A549 (cell line): ENCODE measurements around the gene ATL3. TPM values are rescaled to one million over a fixed set of nuclear protein-coding genes. Genes with fewer than 3 reads are reported as not detected.

ENCODE experiments used
- ATAC-seq, 2 experiments: fragments of 200-7000 bp in 1 of 2; fragments of >200 bp in 1 of 2; cut with Nextera tagmentation in 1 of 2; cut with Tn5 transposase in 1 of 2; 3 replicates each; pipeline versions ENCODE4 v1.8.0 to v1.9.1; 2018 to 2020; ENCODE audit warnings: mild to moderate bottlenecking in 1 of 2, moderate library complexity in 1 of 2
- CTCF ChIA-PET: fragments of 300-600 bp; sonication (Branson Sonifier 250); formaldehyde crosslinking; extraction: SDS; loops from one replicate; lab custom pipeline; 2021; ENCODE audit warnings: antibody characterized with exemption, inconsistent platforms; lab: Yijun Ruan, JAX
- POLR2A ChIA-PET: fragments of 350-600 bp; formaldehyde crosslinking; extraction: SDS; loops from one replicate; lab custom pipeline; 2021; ENCODE audit warnings: antibody characterized with exemption, inconsistent platforms; lab: Yijun Ruan, JAX
- DNase-seq, 2 experiments: peaks; one replicate each; pipeline versions ENCODE4 v3.0.0 to v3.0.0-alpha.2; 2011 to 2016; ENCODE audit warnings: low read depth in 1 of 2, low spot score in 1 of 2
- FAIRE-seq: peaks from 2 replicates; lab custom pipeline; 2011; peaks lifted over from hg19 to GRCh38; lab: Jason Lieb, UNC
- H3K27ac ChIP-seq, 2 experiments: fragments of >200 bp; sonication (Bioruptor Twin); formaldehyde crosslinking; 3 replicates each; pipeline ENCODE4 v1.5.1; 2016 to 2017
- H3K4me1 ChIP-seq: fragments of >200 bp; sonication (Bioruptor Twin); formaldehyde crosslinking; 3 replicates; pipeline ENCODE4 v1.6.1; 2016
- H3K4me2 ChIP-seq: fragments of >200 bp; sonication (Bioruptor Twin); formaldehyde crosslinking; 3 replicates; pipeline ENCODE4 v1.6.1; 2016
- H3K4me3 ChIP-seq: fragments of >200 bp; sonication (Bioruptor Twin); formaldehyde crosslinking; 3 replicates; pipeline ENCODE4 v1.5.1; 2016
- H3K9me3 ChIP-seq: fragments of >200 bp; sonication (Bioruptor Twin); formaldehyde crosslinking; 3 replicates; pipeline ENCODE4 v1.6.1; 2016
- CBX2 ChIP-seq: fragments of 200-600 bp; sonication (generic); IDR thresholded peaks from 2 replicates; pipeline ENCODE4 v1.6.1; 2016; ENCODE audit warnings: low read depth, mild to moderate bottlenecking, borderline replicate concordance
- CBX8 ChIP-seq: fragments of 200-600 bp; sonication (generic); IDR thresholded peaks from 2 replicates; pipeline ENCODE4 v1.6.1; 2016
- CEBPB ChIP-seq, 2 experiments: fragments of >200 bp in 1 of 2; sonication (Bioruptor Twin) in 1 of 2; formaldehyde crosslinking in 1 of 2; IDR thresholded peaks; 2 replicates each; pipeline ENCODE4 v1.6.1; 2012 to 2016
- CHD2 ChIP-seq: fragments of 150-350 bp; IDR thresholded peaks from 2 replicates; pipeline ENCODE4 v1.6.1; 2014; ENCODE audit warnings: low read length; ENCODE audit not compliant: partially characterized antibody
- EP300 ChIP-seq, 2 experiments: fragments of >200 bp; sonication (Bioruptor Twin); formaldehyde crosslinking; IDR thresholded peaks; 2 replicates in 1 of 2; 3 replicates in 1 of 2; pipeline ENCODE4 v1.6.1; 2016 to 2017
- HOXA7 ChIP-seq: fragments of 250-450 bp; sonication (Bioruptor Pico); IDR thresholded peaks from 2 replicates; pipeline ENCODE4 v1.5.0; 2020; ENCODE audit warnings: mild to moderate bottlenecking, moderate library complexity
- JUN ChIP-seq, 2 experiments: fragments of >200 bp; sonication (Bioruptor Twin); formaldehyde crosslinking; IDR thresholded peaks; 2 replicates in 1 of 2; 3 replicates in 1 of 2; pipeline ENCODE4 v1.6.1; 2016 to 2017
- MAFK ChIP-seq: fragments of 450-650 bp; IDR thresholded peaks from 2 replicates; pipeline ENCODE4 v1.6.1; 2014; ENCODE audit not compliant: partially characterized antibody
- MAZ ChIP-seq: fragments of 150-350 bp; IDR thresholded peaks from 2 replicates; pipeline ENCODE4 v1.6.1; 2014; ENCODE audit warnings: antibody characterized with exemption, low read depth, low read length, borderline replicate concordance
- NR3C1 ChIP-seq: fragments of >200 bp; sonication (Bioruptor Twin); formaldehyde crosslinking; IDR thresholded peaks from 3 replicates; pipeline ENCODE4 v1.6.1; 2017
- PHF8 ChIP-seq: fragments of 200-600 bp; sonication (generic); IDR thresholded peaks from 2 replicates; pipeline ENCODE4 v1.6.1; 2016; ENCODE audit warnings: low read depth, mild to moderate bottlenecking, antibody characterized with exemption, moderate library complexity, borderline replicate concordance
- POLR2AphosphoS2 ChIP-seq: conservative IDR thresholded peaks from 2 replicates; pipeline ENCODE4 v1.6.1; 2012; ENCODE audit warnings: low read length, improper control_type of control experiment, inconsistent platforms
- RFX5 ChIP-seq: fragments of 450-650 bp; IDR thresholded peaks from 2 replicates; pipeline ENCODE4 v1.7.1; 2014; ENCODE audit warnings: antibody characterized with exemption, mild to moderate bottlenecking, moderate library complexity
- RNF2 ChIP-seq: fragments of 200-600 bp; sonication (generic); IDR thresholded peaks from 2 replicates; pipeline ENCODE4 v1.6.1; 2016; ENCODE audit warnings: low read depth, mild to moderate bottlenecking, antibody characterized with exemption, moderate library complexity, borderline replicate concordance
- SMC3 ChIP-seq: fragments of >200 bp; sonication (Bioruptor Twin); formaldehyde crosslinking; IDR thresholded peaks from 3 replicates; pipeline ENCODE4 v1.6.1; 2018; ENCODE audit warnings: inconsistent platforms
- SREBF2 ChIP-seq: fragments of 450-650 bp; IDR thresholded peaks from 2 replicates; pipeline ENCODE4 v1.6.1; 2014; ENCODE audit warnings: mild to moderate bottlenecking, moderate library complexity
- TFCP2L1 ChIP-seq: fragments of 250-450 bp; sonication (Bioruptor Pico); IDR thresholded peaks from 2 replicates; pipeline ENCODE4 v1.5.0; 2021; ENCODE audit warnings: mild to moderate bottlenecking
- WGBS: methylation state at CpG from one replicate; pipeline ENCODE4 v1.1.6; 2017; ENCODE audit errors: missing lambda C conversion rate; 5-methylcytosine and 5-hydroxymethylcytosine counted together
- polyA plus RNA-seq, 4 experiments: library from polyadenylated mRNA; depleted of rRNA in 3 of 4; stranded (reverse); fragments of >200 nt; fragmentation: RNase III in 1 of 4; extraction: RNeasy Plus Mini Kit Qiagen cat#74134 plus additional on column Dnase treatment in 1 of 4; gene quantifications; 2 replicates in 3 of 4; 3 replicates in 1 of 4; pipeline ENCODE4 v1.2.3, GENCODE V29; 2011 to 2017
- TF ChIP-seq, protein P1 (sequence below): fragments of 150-350 bp; IDR thresholded peaks from 2 replicates; pipeline ENCODE4 v1.6.1; 2014; ENCODE audit warnings: low read depth, mild to moderate bottlenecking, low read length
- TF ChIP-seq, protein P2 (sequence below): fragments of 450-650 bp; IDR thresholded peaks from 2 replicates; pipeline ENCODE4 v1.6.1; 2014; ENCODE audit warnings: antibody characterized with exemption
- TF ChIP-seq, protein P3 (sequence below): fragments of 200-600 bp; sonication (generic); IDR thresholded peaks from 2 replicates; pipeline ENCODE4 v1.6.1; 2016; ENCODE audit warnings: antibody characterized with exemption, mild to moderate bottlenecking, moderate library complexity
- TF ChIP-seq, protein P4 (sequence below): fragments of >200 bp; sonication (Bioruptor Twin); formaldehyde crosslinking; IDR thresholded peaks from 3 replicates; pipeline ENCODE4 v1.5.1; 2016
- TF ChIP-seq, protein P5 (sequence below): fragments of 250-450 bp; sonication (Bioruptor Pico); IDR thresholded peaks from 2 replicates; pipeline ENCODE4 v1.5.0; 2021; ENCODE audit warnings: mild to moderate bottlenecking, moderate library complexity, borderline replicate concordance
- TF ChIP-seq, protein P6 (sequence below): fragments of >200 bp; sonication (Bioruptor Twin); formaldehyde crosslinking; IDR thresholded peaks from 2 replicates; pipeline ENCODE4 v1.6.1; 2016

ATL3 gene
- polyA plus RNA-seq, 2 of the 4 experiments (the other 2 are of a cell fraction): 26.3 to 50.8 TPM

DNA sequence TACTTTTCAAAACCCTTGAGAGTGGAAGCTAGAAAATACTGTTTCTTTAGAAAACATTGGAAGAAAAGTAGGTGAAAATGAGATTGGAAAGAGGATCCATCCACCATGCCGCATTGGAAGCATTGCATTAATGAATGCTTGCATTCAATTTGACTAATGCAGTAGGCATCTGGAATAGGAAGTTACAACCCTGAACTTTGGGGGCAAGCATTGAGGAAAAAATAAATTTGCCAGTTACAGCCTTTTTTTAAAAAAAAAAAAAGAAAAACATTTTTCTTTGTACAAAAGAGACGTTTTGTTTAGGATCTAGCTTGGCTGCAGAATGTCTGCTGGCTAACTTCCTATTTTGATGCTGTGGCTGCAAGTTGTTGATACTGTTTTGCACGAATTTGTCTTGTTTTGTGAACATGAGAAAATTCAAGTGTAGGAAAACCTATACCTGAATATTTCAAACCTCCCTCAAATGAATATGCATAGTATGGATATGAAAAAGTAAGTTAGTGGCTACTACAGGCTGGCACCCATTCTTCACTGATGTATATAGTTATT is 38.2 kb upstream of the ATL3 start:
- Histone ChIP-seq H3K27ac (no peak overlapping the region), H3K4me2 (no peak overlapping the region), H3K4me3 (no peak overlapping the region), H3K4me1 (peaks cover 9% of the 10 kb centered on the region; the same call in 2 of the 3 replicates), H3K9me3 (no peaks in the 10 kb centered on the region)
- FAIRE-seq (no peak), ATAC-seq (no peak), DNase-seq (no peak)
- POLR2A ChIA-PET: no interaction called here
- CTCF ChIA-PET: interaction anchor here (1.6 to 3.0 kb wide), 3 partner anchors 29 to 38 kb away, joined by 3 to 15 read pairs (median 8); partner anchors contain the start of gene ATL3
- TF ChIP-seq, protein P1, sequence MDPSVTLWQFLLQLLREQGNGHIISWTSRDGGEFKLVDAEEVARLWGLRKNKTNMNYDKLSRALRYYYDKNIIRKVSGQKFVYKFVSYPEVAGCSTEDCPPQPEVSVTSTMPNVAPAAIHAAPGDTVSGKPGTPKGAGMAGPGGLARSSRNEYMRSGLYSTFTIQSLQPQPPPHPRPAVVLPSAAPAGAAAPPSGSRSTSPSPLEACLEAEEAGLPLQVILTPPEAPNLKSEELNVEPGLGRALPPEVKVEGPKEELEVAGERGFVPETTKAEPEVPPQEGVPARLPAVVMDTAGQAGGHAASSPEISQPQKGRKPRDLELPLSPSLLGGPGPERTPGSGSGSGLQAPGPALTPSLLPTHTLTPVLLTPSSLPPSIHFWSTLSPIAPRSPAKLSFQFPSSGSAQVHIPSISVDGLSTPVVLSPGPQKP: no peak
- TF ChIP-seq MAZ (no peak), CHD2 (no peak), MAFK (no peak), SREBF2 (no peak), RFX5 (no peak), HOXA7 (no peak), TFCP2L1 (CRISPR knock-in tag) (no peak), POLR2AphosphoS2 (no peak), CBX8 (no peak), NR3C1 (no peak)
- TF ChIP-seq, protein P2, sequence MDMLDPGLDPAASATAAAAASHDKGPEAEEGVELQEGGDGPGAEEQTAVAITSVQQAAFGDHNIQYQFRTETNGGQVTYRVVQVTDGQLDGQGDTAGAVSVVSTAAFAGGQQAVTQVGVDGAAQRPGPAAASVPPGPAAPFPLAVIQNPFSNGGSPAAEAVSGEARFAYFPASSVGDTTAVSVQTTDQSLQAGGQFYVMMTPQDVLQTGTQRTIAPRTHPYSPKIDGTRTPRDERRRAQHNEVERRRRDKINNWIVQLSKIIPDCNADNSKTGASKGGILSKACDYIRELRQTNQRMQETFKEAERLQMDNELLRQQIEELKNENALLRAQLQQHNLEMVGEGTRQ: no peak
- TF ChIP-seq, protein P3, sequence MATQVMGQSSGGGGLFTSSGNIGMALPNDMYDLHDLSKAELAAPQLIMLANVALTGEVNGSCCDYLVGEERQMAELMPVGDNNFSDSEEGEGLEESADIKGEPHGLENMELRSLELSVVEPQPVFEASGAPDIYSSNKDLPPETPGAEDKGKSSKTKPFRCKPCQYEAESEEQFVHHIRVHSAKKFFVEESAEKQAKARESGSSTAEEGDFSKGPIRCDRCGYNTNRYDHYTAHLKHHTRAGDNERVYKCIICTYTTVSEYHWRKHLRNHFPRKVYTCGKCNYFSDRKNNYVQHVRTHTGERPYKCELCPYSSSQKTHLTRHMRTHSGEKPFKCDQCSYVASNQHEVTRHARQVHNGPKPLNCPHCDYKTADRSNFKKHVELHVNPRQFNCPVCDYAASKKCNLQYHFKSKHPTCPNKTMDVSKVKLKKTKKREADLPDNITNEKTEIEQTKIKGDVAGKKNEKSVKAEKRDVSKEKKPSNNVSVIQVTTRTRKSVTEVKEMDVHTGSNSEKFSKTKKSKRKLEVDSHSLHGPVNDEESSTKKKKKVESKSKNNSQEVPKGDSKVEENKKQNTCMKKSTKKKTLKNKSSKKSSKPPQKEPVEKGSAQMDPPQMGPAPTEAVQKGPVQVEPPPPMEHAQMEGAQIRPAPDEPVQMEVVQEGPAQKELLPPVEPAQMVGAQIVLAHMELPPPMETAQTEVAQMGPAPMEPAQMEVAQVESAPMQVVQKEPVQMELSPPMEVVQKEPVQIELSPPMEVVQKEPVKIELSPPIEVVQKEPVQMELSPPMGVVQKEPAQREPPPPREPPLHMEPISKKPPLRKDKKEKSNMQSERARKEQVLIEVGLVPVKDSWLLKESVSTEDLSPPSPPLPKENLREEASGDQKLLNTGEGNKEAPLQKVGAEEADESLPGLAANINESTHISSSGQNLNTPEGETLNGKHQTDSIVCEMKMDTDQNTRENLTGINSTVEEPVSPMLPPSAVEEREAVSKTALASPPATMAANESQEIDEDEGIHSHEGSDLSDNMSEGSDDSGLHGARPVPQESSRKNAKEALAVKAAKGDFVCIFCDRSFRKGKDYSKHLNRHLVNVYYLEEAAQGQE: no peak
- TF ChIP-seq, protein P4, sequence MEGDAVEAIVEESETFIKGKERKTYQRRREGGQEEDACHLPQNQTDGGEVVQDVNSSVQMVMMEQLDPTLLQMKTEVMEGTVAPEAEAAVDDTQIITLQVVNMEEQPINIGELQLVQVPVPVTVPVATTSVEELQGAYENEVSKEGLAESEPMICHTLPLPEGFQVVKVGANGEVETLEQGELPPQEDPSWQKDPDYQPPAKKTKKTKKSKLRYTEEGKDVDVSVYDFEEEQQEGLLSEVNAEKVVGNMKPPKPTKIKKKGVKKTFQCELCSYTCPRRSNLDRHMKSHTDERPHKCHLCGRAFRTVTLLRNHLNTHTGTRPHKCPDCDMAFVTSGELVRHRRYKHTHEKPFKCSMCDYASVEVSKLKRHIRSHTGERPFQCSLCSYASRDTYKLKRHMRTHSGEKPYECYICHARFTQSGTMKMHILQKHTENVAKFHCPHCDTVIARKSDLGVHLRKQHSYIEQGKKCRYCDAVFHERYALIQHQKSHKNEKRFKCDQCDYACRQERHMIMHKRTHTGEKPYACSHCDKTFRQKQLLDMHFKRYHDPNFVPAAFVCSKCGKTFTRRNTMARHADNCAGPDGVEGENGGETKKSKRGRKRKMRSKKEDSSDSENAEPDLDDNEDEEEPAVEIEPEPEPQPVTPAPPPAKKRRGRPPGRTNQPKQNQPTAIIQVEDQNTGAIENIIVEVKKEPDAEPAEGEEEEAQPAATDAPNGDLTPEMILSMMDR: no peak
- WGBS: 79% methylated on average over 3 of the region's 3 CpGs

DNA sequence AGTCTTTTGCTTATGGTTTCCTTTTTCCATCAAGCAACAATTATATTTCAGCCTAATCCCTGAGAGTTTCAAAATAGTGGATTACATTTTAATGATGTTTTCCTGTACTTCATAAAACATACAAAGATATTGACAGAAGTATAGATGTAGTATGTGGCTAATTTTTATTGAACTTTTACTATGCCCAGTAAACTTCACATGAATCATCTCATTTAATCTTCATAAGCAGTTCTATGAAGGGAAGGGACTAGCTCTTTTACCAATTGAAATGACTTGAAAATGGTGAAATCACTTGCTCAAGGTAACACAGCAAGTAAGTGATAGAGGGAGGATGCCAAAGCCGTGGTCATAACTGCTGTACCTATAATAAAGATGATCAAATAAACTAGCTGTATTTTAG is 37.6 kb upstream of the ATL3 start:
- TF ChIP-seq PHF8 (no peak), CBX8 (no peak), TFCP2L1 (CRISPR knock-in tag) (no peak), JUN (IDR thresholded peaks at IDR 0.05) (no peak), SMC3 (no peak), HOXA7 (no peak), EP300 (IDR thresholded peaks at IDR 0.05) (no peak), POLR2AphosphoS2 (no peak), CEBPB (IDR thresholded peaks at IDR 0.05) (no peak), RNF2 (no peak), CBX2 (no peak)
- TF ChIP-seq, protein P5, sequence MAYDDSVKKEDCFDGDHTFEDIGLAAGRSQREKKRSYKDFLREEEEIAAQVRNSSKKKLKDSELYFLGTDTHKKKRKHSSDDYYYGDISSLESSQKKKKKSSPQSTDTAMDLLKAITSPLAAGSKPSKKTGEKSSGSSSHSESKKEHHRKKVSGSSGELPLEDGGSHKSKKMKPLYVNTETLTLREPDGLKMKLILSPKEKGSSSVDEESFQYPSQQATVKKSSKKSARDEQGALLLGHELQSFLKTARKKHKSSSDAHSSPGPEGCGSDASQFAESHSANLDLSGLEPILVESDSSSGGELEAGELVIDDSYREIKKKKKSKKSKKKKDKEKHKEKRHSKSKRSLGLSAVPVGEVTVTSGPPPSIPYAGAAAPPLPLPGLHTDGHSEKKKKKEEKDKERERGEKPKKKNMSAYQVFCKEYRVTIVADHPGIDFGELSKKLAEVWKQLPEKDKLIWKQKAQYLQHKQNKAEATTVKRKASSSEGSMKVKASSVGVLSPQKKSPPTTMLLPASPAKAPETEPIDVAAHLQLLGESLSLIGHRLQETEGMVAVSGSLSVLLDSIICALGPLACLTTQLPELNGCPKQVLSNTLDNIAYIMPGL (CRISPR knock-in tag): no peak
- TF ChIP-seq, protein P1: no peak
- TF ChIP-seq, protein P6, sequence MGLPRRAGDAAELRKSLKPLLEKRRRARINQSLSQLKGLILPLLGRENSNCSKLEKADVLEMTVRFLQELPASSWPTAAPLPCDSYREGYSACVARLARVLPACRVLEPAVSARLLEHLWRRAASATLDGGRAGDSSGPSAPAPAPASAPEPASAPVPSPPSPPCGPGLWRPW: no peak
- ChIA-PET POLR2A (no interaction called here), CTCF (interaction anchor here (0.8 to 3.0 kb wide), 3 partner anchors 30 to 59 kb away, joined by 3 to 15 read pairs (median 3); partner anchors contain the start of gene ATL3)
- no peak for FAIRE-seq
- DNase-seq: no peak
- Histone ChIP-seq H3K4me3 (no peak overlapping the region), H3K27ac (no peak overlapping the region), H3K4me1 (peaks cover 9% of the 10 kb centered on the region; the same call in 2 of the 3 replicates), H3K4me2 (no peak overlapping the region), H3K9me3 (no peaks in the 10 kb centered on the region)
- no peak for ATAC-seq
- WGBS: 95% methylated on average over 1 of the region's 1 CpG
